CD4-positive, alpha-beta T cell treated with Interleukin-21 for 1 hour (primary cell): ENCODE measurements around the gene DNMT3L.
A peak's percentile ranks its signal among the peaks of the same experiment; 100 is the strongest.
"Not testable (repeated sequence)": the region's sequence is repeated elsewhere in the genome, so short reads cannot be mapped to it uniquely, and the experiment has no call there.

Experiments used
- DNase-seq: peaks from one replicate; pipeline ENCODE4 v3.0.0-alpha.2; 2020

The DNMT3L gene

GRCh38 chr21:44261675-44262295, at the start of gene DNMT3L:
DNMT3L (minus strand) TSS chr21:44261897; CDS start chr21:44261259, 638 bp downstream.
- DNase-seq: no peak

GRCh38 chr21:44310628-44311507, 49.2 kb upstream of the DNMT3L start:
- no peak for DNase-seq

GRCh38 chr21:44306936-44307704, 45.4 kb upstream of the DNMT3L start:
- DNase-seq: no peak

- DNase-seq: no peak
These were observed 44.0 kb upstream of the DNMT3L start for GRCh38 chr21:44305691-44306090.

GRCh38 chr21:44304877-44305293, 43.2 kb upstream of the DNMT3L start:
- peak; percentile 28 for DNase-seq

- DNase-seq: no peak
These were observed 42.4 kb upstream of the DNMT3L start for GRCh38 chr21:44304011-44304616.

DNA sequence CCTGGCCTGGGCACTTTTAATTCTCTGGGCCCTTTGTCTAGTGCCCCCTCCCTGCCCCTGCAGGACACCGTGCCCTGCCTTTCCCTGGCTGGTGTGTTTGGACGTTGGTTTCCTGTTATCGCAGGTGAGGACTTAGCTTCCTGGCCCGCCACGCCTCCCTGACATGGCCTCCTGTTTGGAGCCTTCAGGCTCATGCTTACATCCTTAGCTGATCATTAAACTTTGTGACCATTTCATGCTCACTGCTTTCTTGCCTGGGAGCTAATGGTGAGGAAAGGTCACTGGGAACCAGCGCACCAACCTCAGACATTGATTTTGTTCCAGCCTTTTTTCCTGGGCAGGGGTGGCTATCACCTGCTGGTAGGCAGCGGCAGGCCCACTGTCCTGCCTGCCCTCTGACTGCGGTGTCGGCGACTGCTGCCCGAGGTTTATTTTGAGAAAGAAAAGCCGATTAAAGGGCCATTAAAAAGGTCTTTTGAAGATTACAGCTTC, 41.8 kb upstream of the DNMT3L start:
- no peak for DNase-seq

- DNase-seq: not testable (repeated sequence)
These were observed 41.1 kb upstream of the DNMT3L start for GRCh38 chr21:44302573-44303401.

DNA sequence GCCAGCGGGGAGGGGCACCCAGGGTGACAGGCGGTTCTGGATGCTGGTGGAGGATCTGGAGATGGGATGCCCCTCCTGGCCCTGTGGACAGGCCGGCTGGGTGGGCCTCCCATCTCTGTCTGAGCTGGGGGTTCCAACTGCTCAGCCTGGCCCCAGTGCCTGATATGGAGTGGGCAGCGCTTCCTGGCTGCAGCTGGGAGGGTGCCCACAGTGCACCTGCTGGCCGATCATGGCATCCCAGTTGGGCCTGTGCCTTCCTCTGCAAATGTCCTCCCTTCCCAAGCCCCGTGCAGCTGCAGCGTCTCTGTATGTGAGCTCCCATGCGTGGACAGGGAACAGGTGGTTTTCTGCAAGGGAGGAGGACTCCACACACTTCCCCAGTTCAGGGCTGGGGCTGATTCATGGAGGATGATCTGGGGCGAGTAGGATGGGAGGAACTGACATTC, 40.3 kb upstream of the DNMT3L start:
- DNase-seq: no peak

- DNase-seq: no peak
These were observed 39.4 kb upstream of the DNMT3L start for GRCh38 chr21:44301141-44301540.

- peak; percentile 65 for DNase-seq
These were observed 38.7 kb upstream of the DNMT3L start for GRCh38 chr21:44300262-44300959.

DNA sequence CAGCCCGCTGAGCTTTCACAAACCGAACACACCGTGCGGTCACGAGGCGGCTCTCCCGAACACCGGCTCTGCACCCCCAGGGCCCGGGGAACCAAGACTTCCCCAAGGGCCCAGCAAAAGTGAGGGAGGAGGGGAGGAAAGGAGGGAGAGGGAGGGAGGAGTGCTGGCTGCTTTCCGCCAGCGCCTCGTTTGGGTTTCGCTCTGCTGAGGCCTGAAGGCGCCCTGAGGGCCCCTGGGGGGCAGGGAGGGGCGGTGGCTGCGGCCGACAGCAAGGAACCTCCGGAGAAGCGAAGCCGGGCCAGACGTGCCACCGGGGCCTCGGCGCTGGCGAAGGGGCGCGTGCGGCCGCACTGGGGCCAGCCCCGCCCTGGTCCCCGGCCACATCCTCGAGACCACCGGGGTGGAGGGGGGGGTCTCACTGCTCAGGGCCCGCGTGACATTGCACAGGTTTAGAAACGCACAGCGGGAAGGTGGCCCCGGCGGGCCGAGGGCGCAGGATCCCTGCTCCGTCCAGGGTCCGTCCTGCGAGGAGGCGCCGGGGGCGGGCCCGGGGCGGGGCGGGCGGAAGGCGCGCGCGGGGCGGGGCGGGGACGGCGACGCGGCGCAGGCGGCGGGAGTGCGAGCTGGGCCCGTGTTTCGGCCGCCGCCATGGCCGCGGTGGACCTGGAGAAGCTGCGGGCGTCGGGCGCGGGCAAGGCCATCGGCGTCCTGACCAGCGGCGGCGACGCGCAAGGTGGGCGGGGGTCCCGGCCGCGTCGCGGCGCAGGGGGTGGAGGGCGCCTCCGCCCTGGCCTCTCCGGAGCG, 38.0 kb upstream of the DNMT3L start, which contains the start of gene PFKL:
Gene PFKL, plus strand, starts transcription at position 596 of the 804 bp plus-strand sequence. Its CDS starts 53 bp downstream, at position 649.
- DNase-seq: peak; percentile 54

DNA sequence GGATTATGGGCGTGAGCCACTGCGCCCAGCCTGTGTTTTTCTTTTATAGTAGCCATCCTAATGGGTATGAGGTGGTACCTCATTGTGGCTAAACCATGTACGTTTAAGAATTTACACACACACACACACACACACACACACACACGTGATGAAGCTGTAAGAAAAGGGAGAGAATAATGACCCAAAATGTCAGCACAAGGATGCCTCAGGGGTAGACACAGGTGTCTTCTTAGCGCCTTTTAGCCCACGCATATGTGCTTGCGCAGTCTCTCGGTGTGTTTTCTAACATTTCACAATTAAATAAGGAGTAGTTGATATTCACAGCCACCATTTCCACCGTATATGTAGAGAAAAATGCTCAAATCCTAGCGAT, 37.4 kb upstream of the DNMT3L start:
- DNase-seq: peak; percentile 43

- DNase-seq: peak; percentile 25
These were observed 36.6 kb upstream of the DNMT3L start for GRCh38 chr21:44298301-44298700.

DNA sequence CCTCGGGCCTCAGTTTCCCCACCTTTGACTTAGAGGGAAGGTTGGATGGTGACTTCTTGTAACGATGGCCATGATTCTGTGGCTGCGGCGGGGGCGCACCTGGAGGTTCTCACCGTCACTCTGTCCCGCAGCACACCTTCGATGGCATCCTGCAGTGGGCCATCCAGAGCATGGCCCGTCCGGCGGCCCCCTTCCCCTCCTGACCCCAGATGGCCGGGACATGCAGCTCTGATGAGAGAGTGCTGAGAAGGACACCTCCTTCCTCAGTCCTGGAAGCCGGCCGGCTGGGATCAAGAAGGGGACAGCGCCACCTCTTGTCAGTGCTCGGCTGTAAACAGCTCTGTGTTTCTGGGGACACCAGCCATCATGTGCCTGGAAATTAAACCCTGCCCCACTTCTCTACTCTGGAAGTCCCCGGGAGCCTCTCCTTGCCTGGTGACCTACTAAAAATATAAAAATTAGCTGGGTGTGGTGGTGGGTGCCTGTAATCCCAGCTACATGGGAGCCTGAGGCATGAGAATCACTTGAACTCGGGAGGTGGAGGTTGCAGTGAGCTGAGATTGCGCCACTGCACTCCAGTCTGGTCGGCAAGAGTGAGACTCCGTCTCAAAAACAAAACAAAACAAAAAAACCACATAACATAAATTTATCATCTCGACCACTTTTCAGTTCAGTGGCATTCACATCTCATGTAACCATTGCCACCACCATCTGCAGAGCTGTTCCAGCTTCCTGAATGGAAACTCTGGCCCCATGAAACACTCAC, 36.0 kb upstream of the DNMT3L start:
- peak; percentile 83 for DNase-seq

- DNase-seq: no peak
These were observed 35.2 kb upstream of the DNMT3L start for GRCh38 chr21:44296916-44297315.

- DNase-seq: no peak
These were observed 34.4 kb upstream of the DNMT3L start for GRCh38 chr21:44296103-44296519.

GRCh38 chr21:44295646-44296045, 33.9 kb upstream of the DNMT3L start:
- no peak for DNase-seq

GRCh38 chr21:44295163-44295573, 33.5 kb upstream of the DNMT3L start:
- no peak for DNase-seq
